Stimulated activated CD4-positive, alpha-beta T cell treated with anti-CD3 and anti-CD28 coated beads, Interleukin-2, amount 100 ng/mL, for 4 hours (primary cell): ENCODE results near the gene ADH5.
"Not testable (repeated sequence)": the region's sequence is repeated elsewhere in the genome, so short reads cannot be mapped to it uniquely, and the experiment has no call there.

Experiments used
- DNase-seq: peaks from one replicate; pipeline ENCODE4 v3.0.0-alpha.2; 2020; ENCODE audit warnings: low read depth

The ADH5 gene

GRCh38 chr4:99084595-99084994 is 4.0 kb downstream of the ADH5 start:
- DNase-seq: no peak

- DNase-seq: no peak
Measured at GRCh38 chr4:99082192-99082591, 6.4 kb downstream of the ADH5 start.

GRCh38 chr4:99080869-99081268 is 7.7 kb downstream of the ADH5 start:
- not testable (repeated sequence) for DNase-seq

- no peak for DNase-seq
Measured at GRCh38 chr4:99079625-99080295, 8.8 kb downstream of the ADH5 start.

- DNase-seq: no peak
Measured at GRCh38 chr4:99078931-99079624, 9.5 kb downstream of the ADH5 start.

- DNase-seq: no peak
Measured at GRCh38 chr4:99078336-99078735, 10.3 kb downstream of the ADH5 start.

- no peak for DNase-seq
Measured at GRCh38 chr4:99077177-99077576, 11.4 kb downstream of the ADH5 start.

GRCh38 chr4:99076292-99076976 is 12.2 kb downstream of the ADH5 start:
- DNase-seq: no peak

GRCh38 chr4:99074816-99075215 is 13.8 kb downstream of the ADH5 start:
- no peak for DNase-seq

GRCh38 chr4:99071159-99071558 is 17.4 kb downstream of the ADH5 start:
- no peak for DNase-seq

- no peak for DNase-seq
Measured at GRCh38 chr4:99067617-99068016, 21.0 kb downstream of the ADH5 start.

GRCh38 chr4:99065521-99065920 is 23.1 kb downstream of the ADH5 start:
- not testable (repeated sequence) for DNase-seq

GRCh38 chr4:99062120-99062519 is 26.5 kb downstream of the ADH5 start:
- no peak for DNase-seq

- DNase-seq: no peak
Measured at GRCh38 chr4:99061048-99061700, 27.4 kb downstream of the ADH5 start.

GRCh38 chr4:99059550-99059949 is 29.0 kb downstream of the ADH5 start:
- DNase-seq: no peak

- no peak for DNase-seq
Measured at GRCh38 chr4:99058228-99058627, 30.4 kb downstream of the ADH5 start.

GRCh38 chr4:99054428-99054994 is 34.1 kb downstream of the ADH5 start:
- DNase-seq: no peak

- no peak for DNase-seq
Measured at GRCh38 chr4:99052902-99053301, 35.7 kb downstream of the ADH5 start.

GRCh38 chr4:99047710-99048109 is 40.9 kb downstream of the ADH5 start:
- DNase-seq: no peak

- no peak for DNase-seq
Measured at GRCh38 chr4:99043346-99043745, 45.2 kb downstream of the ADH5 start.

- DNase-seq: no peak
Measured at GRCh38 chr4:99038213-99038612, 50.4 kb downstream of the ADH5 start.

GRCh38 chr4:99033956-99034355 is 54.6 kb downstream of the ADH5 start:
- DNase-seq: no peak
